ENCODE measurements around the gene GRIA1. TPM values are rescaled to one million over a fixed set of nuclear protein-coding genes. Genes with fewer than 3 reads are reported as not detected.

Gene GRIA1
- total and polyA plus RNA-seq, 2 of the 13 experiments (the other 11 are each of a cell fraction or from before 2014, with no cell fraction given), result not detected

- Histone ChIP-seq H3K9me3 (ENCODE audit: low read length) (no peaks in the 10 kb centered on the region), H3K36me3 (replicated peaks in 1 of 2; ENCODE audit: control insufficient read depth in 1 of 2, insufficient read depth in 2 of 2, low read length in 2 of 2) (no peaks in the 10 kb centered on the region), H3K4me1 (ENCODE audit: insufficient read depth, low read length) (no peaks in the 10 kb centered on the region), H3K27me3 (ENCODE audit: control insufficient read depth in 1 of 2, insufficient read depth in 2 of 2, low read length in 2 of 2) (no peaks in the 10 kb centered on the region), H3K4me2 (ENCODE audit: low read depth, low read length) (no peak overlapping the region), H2AFZ (ENCODE audit: low read length) (no peak overlapping the region), H3K9ac (ENCODE audit: insufficient read depth, low read depth, low read length) (no peak overlapping the region), H3K4me3 (replicated peaks in 1 of 3; ENCODE audit: insufficient read depth in 1 of 3, low read depth in 2 of 3, low read length in 3 of 3) (no peak overlapping the region), H3K79me2 (ENCODE audit: insufficient read depth, low read length) (no peaks in the 10 kb centered on the region), H4K20me1 (ENCODE audit: insufficient read depth, low read length) (no peaks in the 10 kb centered on the region), H3K27ac (ENCODE audit: extremely low read length, insufficient read depth, low read length) (no peak overlapping the region)
- ChIA-PET POLR2A (no interaction called here), CTCF (ENCODE audit: low intra/inter-chr PET ratio, low total read pairs) (no interaction called here)
- DNase-seq (ENCODE audit: low spot score) (no peak), ATAC-seq (no peak), FAIRE-seq (no peak)
- in situ Hi-C loops (cut with HindIII; ENCODE audit: extremely low pct_ligation_motif_present, low pct_unique_long_range_greater_than_20kb), result no loop called here
- 5% methylated on average over 1 of the region's 1 CpG for WGBS (ENCODE audit: low lambda C conversion rate)
- BruUV-seq (replicated peaks), result no TSS peak
- intact Hi-C loops (cut with micrococcal nuclease; ENCODE audit: unreplicated experiment), result no loop called here
- no peak for TF ChIP-seq STAG1 (CRISPR knock-in tag; IDR thresholded peaks at IDR 0.05)
- TF ChIP-seq SOX6 (IDR thresholded peaks at IDR 0.05), result no peak
- no peak for TF ChIP-seq SOX6 (CRISPR knock-in tag; IDR thresholded peaks at IDR 0.05)
- no peak for TF ChIP-seq KIAA2018 (CRISPR knock-in tag; IDR thresholded peaks at IDR 0.05; ENCODE audit: borderline replicate concordance)
- no peak for TF ChIP-seq THAP7 (CRISPR knock-in tag; IDR thresholded peaks at IDR 0.05)
- no peak for TF ChIP-seq ZMYM2 (CRISPR knock-in tag; IDR thresholded peaks at IDR 0.05)
- TF ChIP-seq ZNF550 (CRISPR knock-in tag; IDR thresholded peaks at IDR 0.05; ENCODE audit: borderline replicate concordance), result no peak
- no peak for TF ChIP-seq MXD3 (CRISPR knock-in tag; IDR thresholded peaks at IDR 0.05)
- no peak for TF ChIP-seq PAF1 (CRISPR knock-in tag; IDR thresholded peaks at IDR 0.05)
- TF ChIP-seq GRHL1 (CRISPR knock-in tag; conservative IDR thresholded peaks at IDR 0.05), result no peak
- no peak for TF ChIP-seq SRSF9 (IDR thresholded peaks at IDR 0.05; ENCODE audit: borderline replicate concordance, insufficient read depth, low read depth, low read length, poor library complexity, severe bottlenecking)
- no peak for TF ChIP-seq NR2F2 (IDR thresholded peaks at IDR 0.05; ENCODE audit: borderline replicate concordance, low read depth)
- TF ChIP-seq ZNF597 (CRISPR knock-in tag; IDR thresholded peaks at IDR 0.05), result no peak
Measured at GRCh38 chr5:153718713-153719112, 228.2 kb downstream of the GRIA1 start.
